ENCODE results near the gene TATDN2.
A peak's percentile ranks its signal among the peaks of the same experiment; 100 is the strongest.
"Not testable (repeated sequence)": the region's sequence is repeated elsewhere in the genome, so short reads cannot be mapped to it uniquely, and the experiment has no call there.

Gene TATDN2

GRCh38 chr3:10235551-10235950, 12.7 kb upstream of the TATDN2 start:
- no peak for DNase-seq

GRCh38 chr3:10238345-10239183, 9.7 kb upstream of the TATDN2 start:
- peak; percentile 17 for DNase-seq

- no peak for DNase-seq
Measured at GRCh38 chr3:10240799-10241198, 7.5 kb upstream of the TATDN2 start.

- peak; percentile 71 for DNase-seq
Measured at GRCh38 chr3:10242182-10243065, 5.8 kb upstream of the TATDN2 start.

- DNase-seq = no peak
Measured at GRCh38 chr3:10244009-10244408, 4.2 kb upstream of the TATDN2 start.

- DNase-seq = no peak
Measured at GRCh38 chr3:10245081-10245712, 3.1 kb upstream of the TATDN2 start.

GRCh38 chr3:10247679-10248183, 528 bp upstream of the TATDN2 start:
- DNase-seq = no peak

- DNase-seq = peak; percentile 58
Measured at GRCh38 chr3:10248984-10249748, 907 bp downstream of the TATDN2 start.

GRCh38 chr3:10249833-10250232, 1.6 kb downstream of the TATDN2 start:
- no peak for DNase-seq

GRCh38 chr3:10251006-10251405, 2.7 kb downstream of the TATDN2 start:
- no peak for DNase-seq

- DNase-seq = no peak
Measured at GRCh38 chr3:10253731-10254130, 5.5 kb downstream of the TATDN2 start.

- DNase-seq = no peak
Measured at GRCh38 chr3:10255835-10256234, 7.6 kb downstream of the TATDN2 start.

GRCh38 chr3:10259036-10259435, 10.8 kb downstream of the TATDN2 start:
- no peak for DNase-seq

- no peak for DNase-seq
Measured at GRCh38 chr3:10259798-10260197, 11.5 kb downstream of the TATDN2 start.

- no peak for DNase-seq
Measured at GRCh38 chr3:10260211-10260701, 12.0 kb downstream of the TATDN2 start.

GRCh38 chr3:10262027-10262426, 13.8 kb downstream of the TATDN2 start:
- no peak for DNase-seq

GRCh38 chr3:10263646-10264363, 15.5 kb downstream of the TATDN2 start:
- DNase-seq = peak; percentile 72

- no peak for DNase-seq
Measured at GRCh38 chr3:10265833-10266232, 17.6 kb downstream of the TATDN2 start.

GRCh38 chr3:10266936-10267335, 18.7 kb downstream of the TATDN2 start:
- DNase-seq = not testable (repeated sequence)

- no peak for DNase-seq
Measured at GRCh38 chr3:10268116-10268515, 19.9 kb downstream of the TATDN2 start.

GRCh38 chr3:10268930-10269329, 20.7 kb downstream of the TATDN2 start:
- no peak for DNase-seq

GRCh38 chr3:10269443-10269842, 21.2 kb downstream of the TATDN2 start:
- DNase-seq = no peak
